GM19467 (cell line): ENCODE measurements around the gene SMCO4.

Source experiments
- ATAC-seq: cut with Tn5 transposase; IDR thresholded peaks from one replicate; pipeline ENCODE4 v1.9.1; 2021; ENCODE audit warnings: mild to moderate bottlenecking, moderate library complexity; ENCODE audit not compliant: unreplicated experiment

SMCO4 gene

GRCh38 chr11:93529707-93530467 is 13.3 kb downstream of the SMCO4 start:
- no peak for ATAC-seq

DNA sequence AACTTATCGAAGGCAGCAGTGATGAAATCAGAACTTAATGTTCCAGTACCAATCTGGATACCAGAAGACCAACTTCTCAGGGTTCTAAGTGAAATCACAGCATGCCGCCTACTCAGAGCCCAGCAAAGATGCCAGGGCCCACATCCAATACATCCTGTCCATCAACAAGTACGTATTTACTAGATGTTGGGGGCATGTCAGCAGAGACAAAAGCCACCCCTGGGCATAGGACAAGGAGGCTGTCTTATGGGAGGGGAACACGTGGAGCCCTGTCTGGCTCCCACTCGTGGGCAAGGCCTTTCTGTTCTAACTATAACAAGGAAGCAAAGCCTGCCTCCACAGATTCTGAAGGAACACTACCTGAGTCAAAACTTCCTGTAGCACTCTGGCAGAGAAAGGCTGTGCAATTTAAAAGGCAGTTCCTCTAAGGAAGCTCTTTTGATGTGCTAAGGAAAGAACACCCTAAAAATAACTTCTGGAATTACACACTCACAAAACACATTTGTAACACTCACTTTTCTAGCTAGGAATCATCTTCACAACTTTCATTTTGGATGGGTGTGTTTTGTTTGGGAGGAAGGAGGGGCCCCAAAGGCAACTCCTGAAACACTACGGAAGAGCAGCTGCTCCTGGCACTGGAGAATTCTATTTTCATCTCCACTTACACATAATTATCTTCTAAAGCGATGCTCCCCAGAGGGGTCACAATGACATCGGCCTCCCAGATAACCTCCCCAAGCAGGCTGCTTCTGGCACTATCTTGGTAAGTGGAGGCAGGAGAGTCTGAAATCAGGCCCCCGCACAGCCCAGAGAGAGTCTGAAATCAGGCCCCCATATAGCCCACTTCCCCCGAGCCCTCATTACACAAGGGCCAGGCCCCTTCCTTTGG is 14.2 kb downstream of the SMCO4 start:
- no peak for ATAC-seq

DNA sequence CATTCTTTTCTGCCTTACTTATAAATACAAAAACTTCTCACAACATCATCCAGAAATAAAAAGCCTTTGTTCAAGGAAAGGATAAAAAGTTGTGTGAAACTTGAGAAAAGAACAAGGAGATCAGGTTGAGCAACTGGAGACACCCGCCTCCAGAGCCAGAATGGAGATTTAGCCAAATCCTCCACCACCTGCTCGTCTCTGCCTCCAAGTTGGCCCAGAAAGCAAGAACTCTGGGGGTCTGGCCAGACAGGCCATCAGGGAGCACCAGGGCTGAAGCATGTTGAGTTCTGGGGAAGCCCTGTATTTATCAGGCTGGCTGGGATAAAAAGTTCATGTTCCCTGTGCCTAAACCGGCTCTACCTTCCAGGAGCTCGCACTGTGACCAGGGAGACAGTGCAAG is 14.9 kb downstream of the SMCO4 start:
- ATAC-seq: no peak

- no peak for ATAC-seq
Observed at GRCh38 chr11:93526641-93527583, 16.3 kb downstream of the SMCO4 start.

- ATAC-seq: no peak
Observed at GRCh38 chr11:93526346-93526633, 16.9 kb downstream of the SMCO4 start.

DNA sequence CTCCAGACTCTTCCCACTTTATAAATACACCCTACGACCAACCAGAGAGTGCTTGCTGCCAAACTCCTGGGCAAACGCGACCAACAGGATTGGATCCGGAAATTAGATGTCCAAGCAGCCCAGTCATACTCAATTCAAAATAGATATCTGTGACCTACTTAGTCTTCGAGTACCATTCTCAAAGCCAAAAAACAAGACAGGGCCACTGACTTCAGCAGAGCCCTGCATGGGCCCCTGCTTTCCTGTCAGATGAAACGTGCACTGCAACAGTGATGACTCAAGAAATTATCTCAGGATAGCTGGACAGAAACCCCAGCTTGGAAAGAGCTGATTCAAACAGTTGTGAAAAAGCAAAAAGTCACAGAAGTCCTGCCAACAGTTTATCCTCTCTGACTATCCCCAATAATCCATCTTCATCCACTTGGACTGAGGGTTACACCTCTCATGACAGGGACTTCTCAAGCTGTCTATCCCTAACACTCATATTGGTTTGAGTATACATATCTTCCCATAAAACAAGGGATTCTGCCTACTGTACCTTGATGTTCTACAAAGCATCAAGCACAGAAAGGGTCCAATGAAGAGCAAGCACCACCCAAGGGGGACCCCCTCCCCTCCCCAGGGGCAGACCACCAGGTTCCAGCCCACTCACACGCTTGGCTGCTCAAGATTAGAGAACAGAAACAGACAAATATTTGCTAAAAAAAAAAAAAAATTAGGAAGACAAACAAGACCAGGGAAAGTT is 17.4 kb downstream of the SMCO4 start:
- ATAC-seq: no peak

DNA sequence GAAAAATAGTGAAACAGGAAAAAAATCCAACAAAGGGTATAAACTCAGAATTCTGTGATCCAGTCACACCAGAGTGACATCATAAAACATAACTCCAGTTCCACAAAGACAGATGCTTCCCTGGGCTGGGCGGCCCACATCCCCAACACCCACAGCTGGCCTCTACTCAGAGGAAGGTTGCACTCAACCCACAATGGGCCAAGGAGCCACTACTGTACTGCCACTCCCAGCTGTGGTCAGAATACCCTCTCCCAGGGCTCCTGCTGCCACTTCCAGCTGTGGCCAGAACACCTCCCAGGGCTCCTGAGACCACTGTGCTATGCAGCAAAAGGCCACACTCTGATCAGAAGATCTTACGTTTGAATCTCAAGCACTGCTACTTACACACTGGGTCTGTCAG is 18.3 kb downstream of the SMCO4 start:
- no peak for ATAC-seq

GRCh38 chr11:93524173-93524536 is 19.0 kb downstream of the SMCO4 start:
- ATAC-seq: peak; percentile 40

DNA sequence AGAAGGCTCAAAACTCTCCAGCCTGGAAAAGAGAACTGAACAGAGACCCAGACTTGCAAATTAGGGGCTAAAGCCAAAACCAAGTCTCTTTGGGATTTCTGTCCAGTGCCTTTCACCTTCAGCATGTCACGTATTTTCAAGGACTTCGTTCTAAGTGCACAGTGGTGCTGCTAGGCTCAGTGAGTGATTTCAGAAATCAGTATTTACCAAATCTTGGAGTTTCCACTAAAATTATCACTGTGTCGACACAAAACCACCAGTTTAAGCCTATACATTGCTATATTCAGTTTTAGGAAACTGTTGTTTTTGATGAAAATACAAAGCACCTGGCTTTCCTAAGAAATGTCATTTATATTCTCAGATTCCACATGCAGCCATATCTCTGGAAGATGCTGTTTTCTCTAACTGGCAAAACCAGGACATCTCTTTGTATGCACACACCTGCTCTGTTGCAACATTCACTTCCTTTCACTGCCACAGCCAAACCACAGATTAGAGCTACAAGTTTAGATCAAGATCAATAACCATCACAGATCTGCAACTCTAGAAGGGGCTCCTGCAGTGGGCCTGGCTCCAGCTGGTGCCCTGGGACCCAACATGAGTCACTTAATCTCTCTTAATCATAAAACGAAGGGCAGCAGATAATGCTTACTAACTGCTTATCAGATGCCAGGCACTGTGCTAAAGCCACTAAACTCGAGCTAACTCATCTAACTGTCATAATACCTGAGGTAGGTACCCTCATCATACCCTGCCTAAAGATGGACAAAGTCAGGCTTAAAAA is 22.3 kb downstream of the SMCO4 start:
- no peak for ATAC-seq

- ATAC-seq: no peak
Observed at GRCh38 chr11:93519179-93519578, 24.0 kb downstream of the SMCO4 start.

DNA sequence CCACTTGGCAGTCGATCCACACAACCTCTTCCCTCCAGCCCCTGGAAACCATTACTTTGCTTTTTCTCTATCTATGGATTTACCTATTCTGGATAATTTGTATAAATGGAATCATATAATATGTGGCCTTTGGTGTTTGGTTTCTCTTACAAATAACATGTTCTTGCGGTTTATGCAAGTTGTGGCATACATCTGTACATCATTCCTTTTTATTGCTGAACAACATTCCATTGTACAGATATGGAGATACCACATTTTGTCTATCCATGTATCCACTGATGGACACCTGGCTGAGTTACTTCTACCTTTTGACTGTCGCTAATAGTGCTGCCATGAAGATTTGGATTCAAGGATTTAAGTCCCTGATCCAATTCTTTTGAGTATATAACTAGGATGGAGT is 25.1 kb downstream of the SMCO4 start:
- ATAC-seq: no peak

DNA sequence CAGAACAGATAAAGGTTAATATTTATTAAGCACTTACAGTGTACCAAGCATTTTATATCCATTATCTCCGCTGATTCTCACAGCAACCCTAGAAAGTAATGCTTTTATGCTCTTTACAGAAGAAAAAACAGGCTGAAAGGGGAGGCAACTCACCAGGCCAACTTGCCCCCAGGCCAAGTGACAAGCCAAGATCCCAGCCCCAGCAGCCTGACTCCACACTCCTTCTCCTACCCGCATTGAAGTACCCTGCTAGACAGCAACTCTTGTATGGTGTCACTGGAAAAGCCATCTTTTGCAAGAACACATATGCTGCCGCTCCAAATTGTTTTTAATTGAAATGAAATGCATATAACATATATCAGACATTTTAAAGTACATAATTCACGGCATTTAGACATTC is 25.6 kb downstream of the SMCO4 start:
- no peak for ATAC-seq

DNA sequence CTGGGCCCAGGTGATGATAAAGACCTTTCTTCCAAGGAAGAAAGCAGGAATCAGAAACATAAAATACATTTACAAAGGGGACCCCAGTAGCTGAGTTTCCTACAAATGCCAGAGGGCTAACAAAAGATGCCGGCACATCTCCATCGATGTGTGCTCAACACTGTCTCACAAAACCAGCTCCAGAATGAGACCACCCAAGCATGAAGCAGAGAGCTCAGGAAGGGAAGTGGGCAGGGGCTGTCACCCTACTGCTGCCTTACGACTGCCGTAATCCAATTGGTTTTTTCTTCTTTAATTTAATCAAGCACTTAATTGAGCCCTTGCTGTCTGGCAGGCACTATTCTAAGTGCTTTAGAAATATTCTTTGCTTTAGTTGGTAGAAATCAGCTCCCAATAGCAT is 26.1 kb downstream of the SMCO4 start:
- no peak for ATAC-seq

GRCh38 chr11:93515441-93516025 is 27.7 kb downstream of the SMCO4 start:
- ATAC-seq: no peak

DNA sequence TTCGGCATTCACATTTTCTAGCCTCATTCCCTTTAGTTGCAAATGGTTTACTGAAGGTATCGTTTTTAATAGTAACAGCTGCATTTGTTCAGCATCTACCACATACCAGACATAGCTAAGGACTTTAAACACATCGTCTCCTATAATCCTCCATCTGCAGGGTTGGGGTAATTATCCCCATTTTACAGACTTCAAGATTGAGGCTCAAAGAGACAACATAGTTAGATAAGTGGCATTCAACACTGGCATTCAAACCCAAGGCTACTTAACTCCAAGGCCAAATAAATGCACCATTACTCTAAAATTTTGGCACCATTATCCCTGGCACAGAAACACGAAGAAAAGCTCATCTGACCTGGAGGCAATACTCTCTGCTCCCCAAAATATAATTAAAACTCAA is 28.5 kb downstream of the SMCO4 start:
- no peak for ATAC-seq

DNA sequence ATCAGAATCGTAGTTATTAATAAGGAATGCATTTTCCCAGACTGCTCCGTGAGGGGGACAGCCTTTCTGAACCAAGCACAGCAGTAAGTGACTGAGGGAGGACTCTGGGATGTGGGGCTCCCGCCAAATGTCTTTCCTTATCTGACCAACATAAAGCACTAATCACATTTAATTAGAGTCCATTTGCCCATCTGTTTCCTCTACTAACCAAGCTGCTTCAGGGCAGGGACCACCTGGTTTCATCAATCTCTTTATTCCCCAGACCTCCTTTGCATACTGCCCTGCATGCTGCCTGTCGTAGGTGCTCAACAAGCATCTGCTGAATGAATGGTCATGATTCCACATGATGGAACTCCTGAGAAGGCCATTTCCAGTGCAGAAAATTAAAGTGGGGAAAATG is 29.4 kb downstream of the SMCO4 start:
- ATAC-seq: no peak

DNA sequence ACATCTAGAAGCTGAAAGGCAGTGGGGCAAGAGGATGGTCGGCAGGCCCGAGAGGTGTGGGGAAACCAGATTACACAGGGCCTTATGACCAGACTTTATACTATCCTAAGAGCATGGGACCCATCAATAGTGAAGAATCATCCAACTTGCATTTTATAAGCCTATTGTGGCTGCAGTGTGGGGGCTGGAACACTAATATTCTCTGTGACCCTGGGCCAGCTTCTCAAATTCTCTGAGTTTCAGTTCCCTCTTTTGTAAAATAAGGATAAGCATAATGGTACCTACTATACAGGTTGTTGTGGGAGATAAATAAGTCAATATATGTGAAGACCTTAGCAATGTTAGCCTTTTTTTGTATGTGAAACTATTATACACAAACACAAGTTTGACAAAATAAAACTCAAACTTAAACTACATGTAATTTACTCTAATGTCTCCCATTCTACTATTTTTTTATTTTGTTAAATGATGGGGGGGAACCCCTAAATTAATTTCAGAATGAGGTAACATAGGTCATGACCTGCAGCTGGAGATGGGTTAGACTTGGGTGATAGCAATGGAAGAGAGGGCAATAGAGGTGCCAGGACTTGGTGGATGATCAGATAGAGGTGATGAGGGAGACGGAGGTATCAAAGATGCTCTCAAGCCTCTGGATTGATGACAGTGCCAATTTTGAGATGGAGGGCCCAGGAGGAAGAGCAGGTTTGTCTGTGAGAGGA is 30.1 kb downstream of the SMCO4 start:
- ATAC-seq: peak; percentile 74

- peak; percentile 88 for ATAC-seq
Observed at GRCh38 chr11:93512073-93512475, 31.1 kb downstream of the SMCO4 start.
